NCI-H2081 (cell line): ENCODE results near the gene OAT.

Experiments used
- DNase-seq, 2 experiments: peaks; one replicate each; lab custom pipeline; 2025; lab: John Stamatoyannopoulos, UW

OAT gene

GRCh38 chr10:124418726-124419501, at the start of gene OAT:
Gene OAT, minus strand, starts transcription at chr10:124418923. Its CDS starts 6,752 bp downstream, at chr10:124412171.
- peak; percentile 94 for DNase-seq

GRCh38 chr10:124467165-124467564, 48.4 kb upstream of the OAT start:
- no peak for DNase-seq

GRCh38 chr10:124465777-124466488, 47.2 kb upstream of the OAT start:
- DNase-seq = no peak

GRCh38 chr10:124465003-124465776, 46.5 kb upstream of the OAT start:
- DNase-seq = no peak

- no peak for DNase-seq
Measured at GRCh38 chr10:124464028-124464965, 45.6 kb upstream of the OAT start.

GRCh38 chr10:124462348-124462695, 43.6 kb upstream of the OAT start:
- DNase-seq = no peak

- DNase-seq = peak; percentile 57 to 75
Measured at GRCh38 chr10:124461642-124462347, 43.1 kb upstream of the OAT start, which contains the start of gene LHPP. Gene LHPP, plus strand, starts transcription at chr10:124461823. Its CDS starts 40 bp downstream, at chr10:124461863.

- no peak for DNase-seq
Measured at GRCh38 chr10:124460144-124460543, 41.4 kb upstream of the OAT start.

- no peak for DNase-seq
Measured at GRCh38 chr10:124459395-124459794, 40.7 kb upstream of the OAT start.

- no peak for DNase-seq
Measured at GRCh38 chr10:124458889-124459288, 40.2 kb upstream of the OAT start.

GRCh38 chr10:124458473-124458872, 39.8 kb upstream of the OAT start:
- no peak for DNase-seq

GRCh38 chr10:124455441-124455840, 36.7 kb upstream of the OAT start:
- DNase-seq = no peak

- DNase-seq = no peak
Measured at GRCh38 chr10:124453960-124454610, 35.4 kb upstream of the OAT start.

- DNase-seq = no peak
Measured at GRCh38 chr10:124451276-124451675, 32.6 kb upstream of the OAT start.

GRCh38 chr10:124450783-124451057, 32.0 kb upstream of the OAT start:
- DNase-seq = no peak

- DNase-seq = peak; percentile 39 to 42
Measured at GRCh38 chr10:124450012-124450782, 31.5 kb upstream of the OAT start, which contains the start of gene NKX1-2. Gene NKX1-2, minus strand, starts transcription at chr10:124450035. Its CDS starts 92 bp downstream, at chr10:124449943.

- DNase-seq = no peak
Measured at GRCh38 chr10:124449170-124450011, 30.7 kb upstream of the OAT start.

- DNase-seq = no peak
Measured at GRCh38 chr10:124448696-124449169, 30.0 kb upstream of the OAT start.
